Activated naive CD8-positive, alpha-beta T cell treated with anti-CD3 and anti-CD28 coated beads, Interleukin-2, amount 50 U/mL, for 16 hours (primary cell): ENCODE results near the gene RBFOX2.
"Not testable (repeated sequence)": the region's sequence is repeated elsewhere in the genome, so short reads cannot be mapped to it uniquely, and the experiment has no call there.

ENCODE experiments used
- DNase-seq: peaks from one replicate; pipeline ENCODE4 v3.0.0-alpha.2; 2020; ENCODE audit warnings: low read depth, low spot score

The RBFOX2 gene, protein sequence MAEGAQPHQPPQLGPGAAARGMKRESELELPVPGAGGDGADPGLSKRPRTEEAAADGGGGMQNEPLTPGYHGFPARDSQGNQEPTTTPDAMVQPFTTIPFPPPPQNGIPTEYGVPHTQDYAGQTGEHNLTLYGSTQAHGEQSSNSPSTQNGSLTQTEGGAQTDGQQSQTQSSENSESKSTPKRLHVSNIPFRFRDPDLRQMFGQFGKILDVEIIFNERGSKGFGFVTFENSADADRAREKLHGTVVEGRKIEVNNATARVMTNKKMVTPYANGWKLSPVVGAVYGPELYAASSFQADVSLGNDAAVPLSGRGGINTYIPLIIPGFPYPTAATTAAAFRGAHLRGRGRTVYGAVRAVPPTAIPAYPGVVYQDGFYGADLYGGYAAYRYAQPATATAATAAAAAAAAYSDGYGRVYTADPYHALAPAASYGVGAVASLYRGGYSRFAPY

DNA sequence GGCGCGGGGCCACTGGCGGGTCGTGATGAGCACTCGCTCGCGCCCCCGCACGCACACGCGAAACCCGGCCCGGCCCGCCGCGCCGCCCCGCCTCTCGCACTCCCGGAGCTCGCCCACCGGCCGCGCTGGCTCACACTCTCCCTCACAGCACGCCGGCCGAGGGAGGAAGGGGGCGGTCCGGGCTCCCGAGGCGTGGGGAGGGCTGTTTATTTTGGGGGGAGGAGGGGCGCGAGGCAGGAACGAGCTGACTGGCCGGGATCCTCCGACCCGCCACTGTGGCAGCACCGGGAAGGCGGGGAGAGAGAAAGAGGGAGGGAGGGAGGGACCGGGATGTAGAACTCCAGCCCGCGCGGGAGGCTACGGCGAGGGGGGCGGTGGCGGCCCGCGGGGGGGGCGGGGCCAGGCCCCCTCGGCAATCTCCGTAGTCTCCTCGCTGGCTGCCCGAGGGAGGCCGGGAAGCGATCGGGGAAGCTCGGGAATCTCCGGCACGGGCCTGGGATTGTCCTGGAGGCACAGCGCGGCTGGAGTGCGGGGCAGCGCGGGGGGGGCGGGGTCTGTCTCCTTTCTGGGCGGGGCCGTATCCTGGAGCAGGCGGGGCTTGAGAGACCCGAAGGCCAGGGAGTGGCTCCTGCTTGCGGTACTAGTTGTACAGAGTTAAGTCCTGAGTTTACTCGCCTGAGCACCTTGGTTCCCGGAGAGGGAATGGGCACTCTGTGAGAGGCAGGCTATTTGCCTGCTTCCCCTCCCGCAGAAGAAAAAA is at the start of gene RBFOX2:
RBFOX2 (minus strand) TSS at position 179 of the 760 bp plus-strand sequence. CDS start 399 bp downstream, outside the sequence.
- peak; percentile 59 for DNase-seq

DNA sequence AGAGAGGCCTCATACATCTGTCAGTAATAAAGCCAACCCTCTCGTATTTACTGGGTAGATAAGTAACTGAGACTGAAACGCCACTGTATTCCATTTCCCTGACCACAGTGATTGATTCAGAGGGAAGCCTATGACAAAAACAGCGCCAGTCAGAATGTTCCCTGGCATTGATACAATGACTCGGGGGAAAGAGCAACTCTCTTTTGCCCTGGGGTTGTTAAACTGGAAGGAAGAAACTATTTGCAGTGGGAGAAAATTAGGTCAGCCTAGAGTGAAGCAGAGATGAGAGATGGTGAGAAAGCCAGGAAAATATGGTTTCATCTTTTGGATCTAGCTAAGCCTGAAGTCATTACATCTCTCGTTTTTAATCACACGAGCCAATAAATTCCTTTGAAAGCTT is 48.6 kb upstream of the RBFOX2 start:
- no peak for DNase-seq

DNA sequence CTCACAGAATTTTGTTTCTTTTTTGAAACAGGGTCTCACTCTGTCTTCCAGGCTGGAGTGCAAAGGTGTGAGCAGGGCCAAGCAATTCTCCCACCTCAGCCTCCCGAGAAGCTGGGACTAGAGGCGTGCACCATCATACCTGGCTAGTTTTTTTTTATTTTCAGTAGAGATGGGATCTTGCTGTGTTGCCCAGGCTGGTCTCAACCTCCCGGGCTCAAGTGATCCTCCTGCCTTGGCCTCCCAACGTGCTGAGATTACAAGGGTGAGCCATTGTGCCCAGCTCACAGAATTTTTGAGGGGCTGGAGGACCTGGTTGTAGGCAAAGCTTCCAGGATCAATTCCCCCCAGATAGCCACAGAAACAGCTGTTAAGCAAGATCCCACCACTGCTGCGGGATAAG is 47.1 kb upstream of the RBFOX2 start:
- DNase-seq = no peak

DNA sequence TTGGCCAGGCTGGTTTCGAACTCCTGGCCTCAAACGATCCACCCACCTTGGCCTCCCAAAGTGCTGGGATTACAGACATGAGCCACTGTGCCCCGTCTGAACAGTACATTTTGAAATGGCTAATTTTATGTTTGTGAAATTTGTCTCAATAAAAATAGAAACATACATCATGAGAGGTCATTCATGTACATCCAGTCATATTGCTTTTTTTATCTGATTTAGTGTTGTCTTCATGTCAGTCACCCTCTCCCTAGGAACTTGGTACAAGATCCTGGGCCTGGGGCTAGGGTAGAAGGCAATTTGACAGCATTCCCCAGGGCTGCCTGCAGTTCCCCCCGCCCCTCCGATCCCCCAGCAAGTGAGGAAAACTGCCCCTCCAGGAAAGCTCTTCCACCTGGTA is 46.6 kb upstream of the RBFOX2 start:
- no peak for DNase-seq

DNA sequence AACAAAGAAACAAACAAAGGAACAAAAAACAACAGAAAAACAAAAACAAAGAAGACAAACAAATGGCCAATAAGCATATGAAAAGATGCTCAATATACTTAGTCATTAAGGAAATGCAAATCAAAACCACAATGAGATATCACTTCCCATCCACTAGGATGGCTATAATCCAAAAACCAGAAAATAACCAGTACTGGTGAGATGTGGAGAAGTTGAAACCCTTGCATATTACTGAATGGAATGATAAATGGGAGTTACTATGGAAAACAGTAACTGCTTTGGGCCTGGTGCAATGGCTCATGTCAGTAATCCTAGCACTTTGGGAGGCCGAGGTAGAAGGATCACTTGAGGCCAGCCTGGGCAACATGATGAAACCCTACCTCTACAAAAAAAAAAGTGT is 44.9 kb upstream of the RBFOX2 start:
- no peak for DNase-seq

DNA sequence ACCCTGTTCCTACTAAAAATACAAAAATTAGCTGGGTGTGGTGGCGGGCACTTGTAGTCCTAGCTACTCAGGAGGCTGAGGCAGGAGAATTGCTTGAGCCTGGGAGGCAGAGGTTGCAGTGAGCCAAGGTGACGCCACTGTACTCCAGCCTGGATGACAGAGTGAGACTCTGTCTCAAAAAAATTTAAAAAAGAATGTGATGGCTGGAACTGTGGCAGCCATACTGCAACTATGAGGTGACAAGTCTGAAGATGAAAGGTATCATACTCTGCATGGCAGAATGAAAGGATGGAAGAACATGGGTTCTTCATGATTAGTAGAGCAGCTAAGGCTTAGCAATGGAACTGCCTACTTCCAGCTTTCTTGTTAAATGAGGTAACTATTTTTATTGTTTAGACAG is 42.0 kb upstream of the RBFOX2 start:
- not testable (repeated sequence) for DNase-seq

DNA sequence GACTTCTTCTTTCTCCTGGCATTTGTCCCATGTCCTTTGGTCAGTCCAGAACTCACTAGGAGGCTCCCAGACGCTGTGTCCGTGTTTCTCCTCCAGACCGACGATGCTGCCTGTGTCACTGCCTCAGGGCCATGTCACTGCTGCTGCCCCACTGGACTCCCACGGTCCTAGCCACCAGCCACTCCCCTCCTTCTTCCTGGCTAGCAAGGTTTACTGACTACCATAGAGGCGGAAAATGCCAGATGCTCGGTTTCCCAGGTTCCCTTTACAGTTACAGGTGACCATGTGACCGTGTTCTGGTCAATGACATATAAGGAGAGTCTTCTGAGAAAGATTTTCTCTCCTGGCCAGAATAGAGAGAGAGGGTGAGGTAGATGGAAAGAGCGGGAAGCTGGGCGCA is 40.7 kb upstream of the RBFOX2 start:
- no peak for DNase-seq

DNA sequence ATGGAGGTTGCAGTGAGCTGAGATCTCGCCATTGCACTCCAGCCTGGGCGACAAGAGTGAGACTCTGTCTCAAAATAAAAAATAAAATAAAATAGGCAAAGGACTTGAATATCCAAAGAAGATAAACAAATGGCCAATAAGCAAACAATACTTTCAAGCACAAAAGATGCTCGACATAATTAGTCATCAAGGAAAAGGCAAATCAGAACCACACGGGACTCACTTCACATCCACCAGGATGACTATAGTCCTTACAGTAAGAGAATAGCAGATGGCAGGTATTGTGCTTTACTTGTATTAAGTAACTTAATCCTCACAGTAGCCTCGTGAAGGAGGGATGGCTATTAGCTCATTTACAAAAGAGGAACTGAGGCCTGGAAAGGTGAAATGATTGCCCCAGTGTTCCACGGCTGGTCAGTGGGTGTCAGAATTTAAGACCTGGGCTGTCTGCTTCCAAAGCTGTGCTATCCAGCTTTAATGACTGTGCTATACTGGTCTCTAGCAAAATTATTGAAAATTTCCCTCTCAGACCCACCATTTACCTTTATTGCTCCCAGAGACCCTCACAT is 40.2 kb upstream of the RBFOX2 start:
- DNase-seq = no peak

DNA sequence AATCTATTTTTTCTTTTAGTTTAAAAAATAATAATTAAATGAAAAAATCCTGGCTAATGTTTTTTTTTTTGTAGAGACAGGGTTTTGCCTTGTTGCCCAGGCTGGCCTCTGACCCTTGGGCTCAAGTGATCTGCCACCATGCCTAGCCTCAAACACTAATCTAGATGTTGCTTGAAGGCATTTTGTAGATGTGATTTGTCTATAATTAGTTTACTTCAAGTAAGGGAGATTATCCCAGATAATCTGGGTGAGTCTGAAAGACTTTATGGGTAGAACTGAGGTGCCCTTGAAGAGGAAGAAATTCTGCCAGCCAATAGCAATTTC is 38.6 kb upstream of the RBFOX2 start:
- DNase-seq = no peak

DNA sequence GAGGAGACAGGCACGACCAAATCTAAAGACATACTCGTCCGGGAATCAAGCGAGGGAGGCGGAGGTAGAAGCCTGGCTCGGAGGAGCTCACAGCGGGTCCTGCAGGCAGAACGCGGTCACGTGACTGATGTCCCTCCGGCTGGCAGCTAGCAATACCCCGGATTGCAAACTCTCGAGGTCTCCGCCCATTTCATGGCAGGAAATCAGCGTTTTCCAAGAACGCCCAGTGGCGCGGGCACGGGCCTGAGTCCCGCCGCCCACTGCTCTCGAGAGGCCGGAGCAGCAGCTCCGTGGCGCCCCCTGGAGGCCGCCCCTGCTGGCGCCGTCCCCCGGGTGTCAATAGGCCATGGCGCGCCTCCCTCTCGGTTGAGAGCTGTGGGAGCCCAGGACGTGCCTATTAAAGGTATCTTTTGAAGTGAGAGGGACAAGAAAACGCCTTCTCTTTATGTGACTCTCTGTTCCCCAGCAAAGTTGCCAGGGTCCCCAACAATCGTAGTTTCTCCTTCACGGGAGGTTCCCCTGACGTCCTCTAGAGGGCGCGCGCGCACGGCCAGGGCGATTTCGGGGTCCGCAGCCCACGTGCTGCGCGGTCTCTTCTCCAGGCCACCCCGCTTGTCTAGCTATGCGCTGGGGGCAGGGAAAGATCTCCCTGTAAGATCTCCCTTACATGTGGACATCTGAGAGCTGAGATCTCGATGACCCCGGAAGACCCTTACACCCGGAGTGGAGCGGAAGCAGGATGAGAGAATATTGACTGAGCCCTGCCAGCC is 37.3 kb upstream of the RBFOX2 start:
- DNase-seq = peak; percentile 25

DNA sequence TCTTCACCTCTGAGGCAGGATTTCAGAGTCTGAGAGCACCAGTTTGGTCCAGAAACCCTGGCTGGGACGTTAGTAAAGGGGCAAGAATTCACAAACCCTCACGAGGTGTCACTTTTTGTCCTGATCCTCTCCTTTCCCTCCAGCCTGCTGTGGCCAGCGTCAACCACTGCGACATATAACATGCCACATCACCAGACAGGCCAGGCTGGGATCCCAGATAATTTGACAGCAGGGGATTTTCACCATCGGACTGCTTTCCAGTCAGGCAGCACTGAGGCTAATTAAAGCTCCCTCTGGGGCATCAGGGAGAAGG is 36.8 kb upstream of the RBFOX2 start:
- DNase-seq = no peak

DNA sequence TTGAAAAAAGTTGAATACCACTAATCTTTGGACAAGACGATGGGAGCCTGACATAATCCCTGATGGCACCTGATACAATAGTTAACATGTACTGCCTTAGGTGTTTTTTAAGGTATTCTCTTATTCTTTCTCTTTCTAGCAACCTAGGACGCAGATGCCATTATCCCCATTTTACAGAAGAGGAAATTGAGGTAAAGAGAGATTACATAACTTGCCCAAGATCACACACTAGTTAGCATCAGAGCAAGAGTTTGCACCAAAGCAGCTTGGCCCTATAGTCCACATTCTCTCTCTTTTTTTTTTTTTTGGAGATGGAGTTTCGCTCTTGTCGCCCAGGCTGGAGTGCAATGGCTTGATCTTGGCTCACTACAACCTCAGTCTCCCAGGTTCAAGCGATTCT is 35.7 kb upstream of the RBFOX2 start:
- DNase-seq = no peak

DNA sequence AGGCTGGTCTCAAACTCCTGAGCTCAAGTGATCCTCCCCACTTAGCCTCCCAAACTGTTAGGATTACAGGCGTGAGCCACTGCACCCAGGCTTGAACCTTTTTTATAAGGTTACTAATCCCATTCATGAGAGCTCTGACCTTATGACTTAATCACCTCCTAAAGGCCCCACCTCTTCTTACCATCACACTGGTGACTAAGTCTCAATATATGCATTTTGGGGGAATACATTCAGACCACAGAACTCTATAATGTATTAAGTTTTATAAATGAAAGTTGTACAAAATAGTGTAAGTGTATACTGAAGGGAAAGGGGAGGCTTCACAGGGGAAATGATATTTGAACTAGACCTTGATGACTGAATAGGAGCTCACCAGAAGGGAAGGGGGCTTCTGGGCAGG is 28.4 kb upstream of the RBFOX2 start:
- no peak for DNase-seq

DNA sequence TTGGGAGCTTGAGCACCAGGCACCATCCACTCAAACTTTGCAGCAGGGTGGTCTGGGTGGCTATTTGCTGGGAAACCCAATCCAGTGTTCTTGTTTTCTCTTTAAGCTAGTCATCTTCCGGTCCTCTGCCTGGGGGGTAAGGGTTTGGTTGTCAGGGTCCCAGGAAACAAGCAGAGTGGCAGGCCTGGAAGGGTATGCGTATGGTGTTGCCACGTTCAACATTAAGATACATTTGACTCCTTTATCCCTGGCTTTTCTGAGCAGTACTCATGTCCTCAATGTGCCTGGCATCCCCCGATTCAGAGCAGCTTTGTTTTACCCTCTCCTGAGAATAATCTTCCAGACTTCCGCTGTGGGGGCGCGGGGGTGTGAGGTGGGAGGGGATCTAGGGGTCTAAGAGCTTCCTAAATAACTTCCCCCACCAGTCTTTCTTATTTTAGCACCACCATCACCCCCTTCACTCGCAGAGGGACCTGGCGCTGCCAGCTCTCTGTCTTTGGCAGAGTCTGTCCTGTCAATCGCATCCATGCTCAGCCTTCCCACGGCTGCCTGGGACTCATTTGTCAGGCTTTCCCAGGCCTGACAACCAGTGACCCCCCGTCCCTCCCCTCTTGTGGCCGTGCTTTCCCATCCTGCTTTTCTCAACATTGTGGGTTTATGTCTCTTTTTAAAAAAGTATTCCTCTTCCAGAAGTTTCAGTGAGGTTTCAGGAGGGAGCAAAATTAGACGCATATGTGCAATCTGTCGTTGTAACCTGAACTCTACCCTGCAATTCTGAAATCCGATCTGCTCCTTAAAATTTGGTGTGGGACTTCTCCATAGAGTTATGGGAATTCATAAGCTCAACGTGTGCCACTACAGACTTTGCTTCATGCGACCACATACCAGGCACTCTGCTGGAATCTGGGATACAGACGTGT is 27.0 kb upstream of the RBFOX2 start:
- DNase-seq = no peak

DNA sequence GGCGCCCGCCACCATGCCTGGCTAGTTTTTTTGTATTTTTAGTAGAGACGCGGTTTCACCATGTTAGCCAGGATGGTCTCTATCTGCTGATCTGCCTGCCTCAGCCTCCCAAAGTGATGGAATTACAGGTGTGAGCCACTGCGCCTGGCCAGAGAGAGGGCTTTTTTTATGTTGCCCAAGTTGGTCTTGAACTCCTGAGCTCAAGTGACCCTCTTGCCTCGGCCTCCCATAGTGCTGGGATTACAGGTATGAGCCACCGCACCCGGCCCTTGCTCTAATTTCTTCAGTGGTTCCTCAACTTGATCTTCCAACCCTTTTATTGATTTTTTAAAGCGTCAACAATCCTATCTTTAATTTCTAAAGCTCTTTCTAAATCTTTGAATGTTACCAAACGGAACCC is 25.8 kb upstream of the RBFOX2 start:
- not testable (repeated sequence) for DNase-seq

DNA sequence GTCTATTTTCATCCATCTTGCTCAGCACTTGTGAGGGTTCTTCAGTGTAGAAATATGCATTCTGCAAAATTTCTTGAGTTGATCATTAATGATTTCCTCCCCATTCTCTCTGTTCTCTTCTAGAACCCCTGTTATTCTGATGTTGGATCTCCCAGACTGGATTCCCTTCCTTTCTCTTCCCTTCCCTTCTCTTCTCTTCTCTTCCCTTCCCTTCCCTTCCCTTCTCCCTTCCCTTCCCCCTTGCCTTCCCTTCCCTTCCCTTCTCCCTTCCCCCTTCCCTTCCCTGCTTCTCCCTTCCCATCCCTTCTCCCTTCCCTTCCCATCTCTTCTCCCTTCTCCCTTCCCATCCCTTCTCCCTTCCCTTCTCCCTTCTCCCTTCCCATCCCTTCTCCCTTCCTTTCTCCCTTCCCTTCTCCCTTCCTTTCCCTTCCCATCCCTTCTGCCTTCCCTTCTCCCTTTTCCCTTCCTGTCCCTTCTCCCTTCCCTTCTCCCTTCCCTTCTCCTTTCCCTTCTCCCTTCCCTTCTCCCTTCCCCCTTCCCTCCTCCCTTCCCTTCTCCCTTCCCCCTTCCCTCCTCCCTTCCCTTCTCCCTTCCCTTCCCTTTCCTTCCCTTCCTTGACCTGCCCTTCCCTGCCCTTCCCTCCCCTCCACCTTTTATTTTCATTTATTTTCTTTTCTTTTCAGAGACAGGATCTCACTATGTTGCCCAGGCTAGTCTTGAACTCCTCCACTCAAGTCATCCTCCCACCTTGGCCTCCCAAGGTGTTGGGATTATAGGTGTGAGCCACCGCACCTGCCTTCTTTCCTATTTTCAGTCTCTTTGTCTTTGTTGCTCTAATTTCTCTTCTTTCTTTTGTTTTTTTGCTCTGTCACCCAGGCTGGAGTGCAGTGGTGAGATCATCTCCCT is 24.9 kb upstream of the RBFOX2 start:
- DNase-seq = no peak

DNA sequence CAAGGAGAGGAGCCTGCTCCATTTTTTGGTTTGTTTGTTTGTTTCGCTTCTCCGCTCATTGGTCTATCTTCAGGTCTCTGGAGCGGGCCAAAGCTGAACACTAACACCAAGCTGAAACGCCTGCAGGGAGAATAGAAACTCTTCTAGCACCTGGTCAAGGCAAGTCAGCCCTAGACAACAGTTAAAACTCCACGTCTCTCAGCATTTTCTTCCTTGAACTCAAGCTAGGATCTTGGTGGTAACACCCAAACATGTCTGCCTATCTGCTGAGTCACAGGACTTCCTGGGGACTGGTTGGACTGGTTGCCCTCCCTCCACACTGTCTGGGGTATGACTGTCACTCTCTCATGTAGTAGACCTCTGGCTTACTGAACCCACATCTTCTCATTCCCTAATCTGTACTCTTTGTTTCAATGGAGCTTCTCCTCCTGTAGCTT is 23.9 kb upstream of the RBFOX2 start:
- DNase-seq = no peak

DNA sequence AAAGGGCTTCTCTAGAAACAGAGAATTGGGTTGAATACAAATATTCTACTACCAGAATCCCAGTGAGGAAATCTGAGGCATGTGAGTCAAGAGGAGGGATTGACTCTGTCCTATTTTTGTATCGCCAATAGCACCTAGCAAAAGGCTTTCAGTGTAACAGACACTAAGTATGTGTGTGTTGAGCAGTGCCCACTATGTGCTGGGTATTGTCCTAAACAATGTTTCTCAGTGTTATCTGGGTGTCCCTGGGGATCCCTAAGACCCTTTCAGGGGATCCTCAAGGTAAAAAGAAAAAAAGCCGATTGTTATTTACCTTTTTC is 21.0 kb upstream of the RBFOX2 start:
- no peak for DNase-seq

DNA sequence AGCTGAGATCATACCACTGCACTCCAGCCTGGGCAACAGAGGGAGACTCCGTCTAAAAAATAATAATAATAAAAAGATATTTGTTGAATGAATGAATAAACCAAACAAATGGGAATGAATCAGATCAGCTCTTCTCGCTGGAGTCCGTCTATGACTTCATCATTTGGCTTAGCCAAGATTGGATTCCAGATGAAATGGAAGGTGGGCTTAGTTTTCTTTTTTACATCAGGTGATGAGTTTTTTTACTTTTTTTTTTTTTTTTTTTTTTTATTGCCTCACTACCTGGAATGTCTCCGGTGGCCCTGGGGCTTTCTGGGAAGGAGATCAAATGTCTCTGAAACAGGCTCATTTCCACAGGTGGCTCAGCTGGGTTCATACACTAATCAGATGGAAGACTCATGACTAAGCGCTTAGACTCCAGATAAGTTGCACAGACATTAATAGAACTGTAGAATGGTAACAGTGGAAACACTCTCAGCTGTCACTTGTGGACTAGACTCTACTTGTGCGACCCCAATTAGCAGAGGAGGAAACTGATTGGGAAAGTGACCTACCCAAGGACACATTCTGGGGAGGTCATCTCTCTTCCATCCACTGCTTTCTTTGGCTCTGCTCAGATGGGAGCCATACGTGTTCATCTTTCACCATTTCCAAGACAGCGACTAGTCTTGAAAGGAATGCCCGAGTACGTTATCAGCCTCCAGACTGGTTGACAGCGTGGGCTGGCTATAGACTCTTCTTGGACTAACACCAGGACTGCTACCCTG is 20.5 kb upstream of the RBFOX2 start:
- no peak for DNase-seq
